Stimulated activated CD4-positive, alpha-beta T cell treated with anti-CD3 and anti-CD28 coated beads, TNF-alpha, amount 100 ng/mL, for 1 hour (primary cell): ENCODE data around the gene TRIM24.
"Not testable (repeated sequence)": the region's sequence is repeated elsewhere in the genome, so short reads cannot be mapped to it uniquely, and the experiment has no call there.

ENCODE experiments used
- DNase-seq, 3 donors: peaks; one replicate each; pipeline ENCODE4 v3.0.0-alpha.2; 2020; ENCODE audit warnings: low read depth in 3 of 3, low spot score in 1 of 3

TRIM24 gene

DNA sequence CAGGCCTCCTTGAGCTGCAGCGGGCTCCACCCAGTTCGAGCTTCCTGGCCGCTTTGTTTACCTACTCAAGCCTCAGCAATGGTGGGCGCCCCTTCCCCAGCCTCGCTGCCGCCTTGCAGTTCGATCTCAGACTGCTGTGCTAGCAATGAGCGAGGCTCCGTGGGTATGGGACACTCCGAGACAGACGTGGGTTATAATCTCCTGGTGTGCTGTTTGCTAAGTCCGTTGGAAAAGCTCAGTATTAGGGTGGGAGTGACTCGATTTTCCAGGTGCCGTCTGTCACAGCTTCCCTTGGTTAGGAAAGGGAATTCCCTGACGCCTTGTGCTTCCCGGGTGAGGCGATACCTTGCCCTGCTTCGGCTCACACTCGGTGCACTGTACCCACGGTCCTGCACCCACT is 76.8 kb downstream of the TRIM24 start:
- DNase-seq: not testable (repeated sequence)

DNA sequence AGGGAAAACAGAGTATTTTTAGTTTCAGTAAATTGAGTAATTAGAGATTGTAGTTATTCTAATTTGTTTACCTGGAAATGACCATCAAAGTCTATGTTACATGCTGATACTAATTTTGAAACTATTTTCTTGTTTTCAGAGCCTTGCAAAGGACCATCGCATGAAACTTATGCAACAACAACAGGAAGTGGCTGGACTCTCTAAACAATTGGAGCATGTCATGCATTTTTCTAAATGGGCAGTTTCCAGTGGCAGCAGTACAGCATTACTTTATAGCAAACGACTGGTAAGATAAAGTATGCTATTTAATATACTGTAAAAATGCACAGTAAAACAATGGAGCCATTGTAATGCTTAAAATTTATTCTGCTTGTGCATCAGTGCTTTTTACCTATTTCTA is 78.5 kb downstream of the TRIM24 start:
- no peak for DNase-seq

DNA sequence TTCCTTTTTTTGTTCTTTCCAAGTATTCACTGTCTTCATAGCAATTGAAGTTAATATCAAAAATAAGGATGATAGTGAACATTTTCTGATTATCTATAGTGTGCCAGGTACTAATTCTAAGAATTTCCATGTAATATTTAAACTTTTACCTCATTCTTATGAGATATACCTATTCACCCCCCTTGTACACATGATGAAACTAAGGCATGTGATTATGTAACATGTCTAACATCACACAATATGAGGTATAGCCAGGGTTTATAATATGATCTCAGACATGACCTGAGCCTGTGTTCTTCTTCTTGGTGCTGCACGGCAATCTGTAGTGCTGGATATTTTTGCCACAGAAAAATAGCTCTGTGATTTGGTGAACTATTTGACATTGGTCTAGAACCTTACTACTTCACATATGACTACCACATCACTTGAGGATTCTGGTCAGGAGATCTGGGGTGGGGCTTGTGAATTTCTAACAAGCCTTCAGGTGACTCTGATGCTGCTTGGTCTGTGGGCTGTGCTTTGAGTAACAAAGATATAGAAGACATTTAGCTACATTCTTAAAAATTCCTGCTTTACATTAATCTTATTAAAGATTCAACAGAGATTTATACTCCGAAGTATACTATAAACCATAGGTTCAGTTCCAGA is 79.1 kb downstream of the TRIM24 start:
- no peak for DNase-seq

DNA sequence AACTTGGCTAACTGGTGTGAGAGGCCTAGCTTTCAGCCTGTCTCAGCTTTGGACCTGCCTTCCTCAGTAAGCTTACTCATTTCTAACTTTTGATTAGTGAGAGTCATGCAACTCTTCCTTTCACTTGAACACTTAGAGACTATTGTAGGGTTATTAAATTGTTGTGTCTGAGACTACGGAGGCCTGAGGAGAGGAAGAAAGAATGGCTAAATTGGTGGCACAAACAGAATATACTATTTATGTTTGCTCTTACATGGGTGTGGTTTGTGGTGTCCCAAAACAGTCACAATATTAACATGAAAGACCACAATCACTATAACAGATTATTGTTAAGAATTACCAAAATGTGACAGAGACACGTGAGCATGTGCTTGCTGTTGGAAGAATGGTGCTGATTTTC is 82.1 kb downstream of the TRIM24 start:
- DNase-seq: no peak

DNA sequence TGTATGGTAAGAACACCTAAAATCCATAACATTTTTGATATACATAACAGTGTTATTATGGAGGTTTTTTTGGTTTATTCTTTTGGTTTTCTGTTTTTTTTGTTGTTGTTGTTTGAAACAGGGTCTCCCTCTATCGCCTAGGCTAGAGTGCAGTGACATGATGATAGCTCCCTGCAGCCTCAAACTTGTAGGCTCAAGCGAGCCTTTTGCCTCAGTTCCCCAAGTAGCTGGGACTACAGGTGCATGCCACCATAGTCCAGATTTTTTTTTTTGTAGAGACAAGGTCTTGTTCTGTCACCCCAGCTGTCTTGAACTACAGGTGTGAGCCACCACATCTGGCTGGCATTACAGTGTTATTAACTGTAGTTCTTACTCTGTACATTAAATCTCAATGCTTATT is 83.7 kb downstream of the TRIM24 start:
- DNase-seq: no peak

DNA sequence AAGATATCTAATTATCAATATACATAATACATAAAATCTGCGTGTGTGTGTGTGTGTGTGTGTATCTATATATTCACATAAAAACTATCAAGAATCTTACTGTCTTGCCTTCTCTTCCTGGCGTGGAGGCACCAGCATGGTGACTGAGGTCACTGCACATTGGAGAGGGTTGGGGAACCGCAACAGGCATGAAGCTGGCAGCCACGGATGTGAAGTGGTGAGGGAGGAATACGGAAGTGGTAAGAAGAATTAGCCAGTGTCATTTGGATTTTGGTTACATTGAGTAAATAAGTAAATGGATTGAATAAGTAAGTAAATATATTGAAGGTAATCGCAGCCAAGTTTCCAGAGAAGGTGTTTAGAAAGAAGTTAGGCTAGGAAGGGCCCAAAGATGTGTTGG is 85.1 kb downstream of the TRIM24 start:
- DNase-seq: no peak

DNA sequence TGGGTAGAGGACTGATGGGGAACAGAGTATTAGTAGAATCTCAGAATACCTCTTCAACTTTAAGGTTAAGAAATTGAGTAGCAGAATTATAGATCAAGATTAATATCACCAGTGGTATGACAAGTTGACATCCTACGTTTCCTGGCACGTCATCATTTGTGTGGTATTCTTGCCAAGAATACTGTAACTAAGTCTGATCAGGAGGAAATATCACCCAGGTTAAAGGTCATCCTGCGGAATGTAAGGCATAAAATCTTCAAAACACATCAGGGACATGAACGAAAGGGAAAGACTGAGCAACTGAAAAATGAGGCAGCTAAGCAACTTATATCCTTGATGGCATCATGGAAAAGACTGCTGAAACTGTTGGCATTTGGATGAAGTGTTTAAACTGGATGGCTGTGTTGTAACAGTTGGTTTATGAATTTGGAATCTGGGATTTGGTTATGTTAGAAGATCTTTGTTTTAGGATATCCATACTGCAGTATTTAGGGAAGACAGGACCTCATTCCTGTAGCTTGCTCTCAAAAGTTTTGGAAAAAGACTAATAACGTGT is 86.1 kb downstream of the TRIM24 start:
- no peak for DNase-seq

DNA sequence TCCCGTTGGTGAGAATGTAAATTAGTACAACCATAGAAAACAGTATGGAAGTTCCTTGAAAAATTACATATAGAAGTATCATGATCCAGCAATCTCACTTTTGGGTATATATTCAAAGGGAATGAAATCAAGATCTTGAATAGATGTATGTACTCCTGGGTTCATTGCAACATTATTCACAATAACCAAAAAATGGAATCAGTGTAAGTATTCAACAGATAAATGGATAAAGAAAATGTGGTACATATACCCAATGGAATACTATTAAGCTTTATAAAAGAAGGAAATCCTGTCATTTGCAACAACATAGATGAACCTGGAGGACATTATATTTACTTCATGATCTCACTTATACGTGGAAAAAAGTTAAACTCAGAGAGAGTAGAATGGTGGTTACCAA is 86.8 kb downstream of the TRIM24 start:
- no peak for DNase-seq

DNA sequence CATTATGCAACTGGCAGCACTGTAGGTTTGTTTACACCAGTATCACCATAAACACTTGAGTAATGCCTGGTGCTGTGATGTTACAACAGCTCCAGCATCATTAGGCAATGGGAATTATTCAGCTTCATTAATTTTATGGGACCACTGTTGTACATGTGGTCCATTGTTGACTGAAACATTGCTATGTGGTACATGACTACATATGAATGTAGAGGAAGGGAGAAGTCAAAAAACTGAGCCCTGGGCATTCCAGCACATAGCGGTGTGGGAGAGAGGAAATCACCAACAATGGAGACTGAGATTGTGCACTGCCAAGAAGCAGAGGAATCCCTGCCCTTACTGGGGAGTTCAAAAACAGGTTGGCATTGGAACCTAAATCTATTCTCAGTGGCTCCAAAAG is 89.0 kb downstream of the TRIM24 start:
- DNase-seq: no peak

DNA sequence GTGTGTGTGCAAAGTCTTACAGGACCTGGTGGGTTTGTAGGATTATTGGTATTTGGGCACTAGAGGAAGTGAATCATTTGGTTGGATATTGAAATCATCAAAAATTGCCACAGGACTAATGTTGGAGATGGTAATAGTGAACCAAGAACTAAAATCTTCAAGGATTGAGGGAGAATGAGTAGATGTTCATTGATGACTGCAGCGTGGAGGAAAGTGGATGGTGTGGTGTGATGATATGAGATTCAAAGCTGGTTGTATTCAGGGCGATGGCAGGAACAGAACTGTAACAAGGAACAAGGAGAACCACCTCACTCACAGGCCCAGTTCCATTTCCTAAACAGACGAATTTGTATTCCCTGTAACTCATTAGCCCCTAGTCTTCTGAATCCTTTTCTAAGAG is 90.3 kb downstream of the TRIM24 start:
- DNase-seq: no peak

DNA sequence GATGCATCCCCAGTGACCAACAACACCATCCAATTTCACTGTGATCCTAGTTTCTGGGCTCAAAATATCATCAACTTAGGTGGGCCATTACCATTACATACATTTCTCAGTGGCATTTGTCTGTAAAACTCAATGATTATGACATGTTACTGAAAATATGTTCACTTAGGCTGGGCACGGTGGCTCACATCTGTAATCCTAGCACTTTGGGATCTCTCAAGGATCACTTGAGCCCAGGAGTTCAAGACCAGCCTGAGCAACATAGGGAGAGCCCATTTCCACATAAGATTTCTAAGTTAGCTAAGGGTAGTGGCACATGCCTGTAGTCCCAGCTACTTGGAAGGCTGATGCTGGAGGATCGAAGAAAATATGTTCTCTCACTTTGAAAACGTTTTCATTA is 91.0 kb downstream of the TRIM24 start:
- no peak for DNase-seq

DNA sequence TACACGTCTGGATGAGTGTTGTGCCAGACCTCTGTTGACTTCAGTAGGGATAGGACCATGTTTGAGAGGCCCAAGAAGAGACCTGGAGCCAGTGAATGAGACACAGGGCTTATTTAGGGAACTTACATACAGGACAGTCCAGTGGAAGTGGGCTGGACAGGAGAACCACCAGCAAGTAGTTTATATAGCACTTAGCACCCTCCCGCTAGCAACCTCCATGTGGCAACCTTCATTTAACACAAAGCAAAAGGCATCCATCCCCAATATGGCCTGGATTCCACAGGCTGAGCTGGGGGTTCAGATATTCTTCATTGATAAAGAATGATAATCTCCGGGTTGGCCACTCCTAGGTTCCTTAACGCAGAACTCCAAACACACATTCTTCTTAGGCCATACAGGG is 93.7 kb downstream of the TRIM24 start:
- no peak for DNase-seq

DNA sequence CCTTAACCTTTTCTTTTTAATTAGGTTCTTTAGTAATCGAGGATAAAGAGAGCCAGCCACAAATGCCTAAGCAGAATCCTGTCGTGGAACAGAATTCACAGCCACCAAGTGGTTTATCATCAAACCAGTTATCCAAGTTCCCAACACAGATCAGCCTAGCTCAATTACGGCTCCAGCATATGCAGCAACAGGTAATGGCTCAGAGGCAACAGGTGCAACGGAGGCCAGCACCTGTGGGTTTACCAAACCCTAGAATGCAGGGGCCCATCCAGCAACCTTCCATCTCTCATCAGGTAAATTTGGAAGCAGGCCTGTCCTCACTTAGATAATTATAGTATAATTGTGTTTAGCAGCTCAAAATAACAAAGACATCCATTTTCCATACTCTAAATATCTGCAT is 94.6 kb downstream of the TRIM24 start:
- no peak for DNase-seq

DNA sequence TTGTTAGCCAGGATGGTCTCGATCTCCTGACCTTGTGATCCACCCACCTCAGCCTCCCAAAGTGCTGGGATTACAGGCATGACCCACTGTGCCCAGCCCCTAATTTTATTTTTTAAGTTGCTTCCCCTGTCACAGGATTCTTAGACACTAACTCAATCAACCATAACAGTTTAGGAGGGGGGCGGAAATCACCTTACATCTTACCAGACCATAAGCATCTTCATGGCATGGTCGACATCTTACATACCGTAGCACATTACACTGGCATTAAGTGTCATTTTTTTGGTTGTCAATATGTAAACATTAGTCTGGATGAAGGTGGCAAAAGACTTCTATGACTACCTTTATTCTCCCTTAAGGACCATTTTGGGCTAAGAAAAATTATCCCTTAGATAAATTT is 95.6 kb downstream of the TRIM24 start:
- no peak for DNase-seq

DNA sequence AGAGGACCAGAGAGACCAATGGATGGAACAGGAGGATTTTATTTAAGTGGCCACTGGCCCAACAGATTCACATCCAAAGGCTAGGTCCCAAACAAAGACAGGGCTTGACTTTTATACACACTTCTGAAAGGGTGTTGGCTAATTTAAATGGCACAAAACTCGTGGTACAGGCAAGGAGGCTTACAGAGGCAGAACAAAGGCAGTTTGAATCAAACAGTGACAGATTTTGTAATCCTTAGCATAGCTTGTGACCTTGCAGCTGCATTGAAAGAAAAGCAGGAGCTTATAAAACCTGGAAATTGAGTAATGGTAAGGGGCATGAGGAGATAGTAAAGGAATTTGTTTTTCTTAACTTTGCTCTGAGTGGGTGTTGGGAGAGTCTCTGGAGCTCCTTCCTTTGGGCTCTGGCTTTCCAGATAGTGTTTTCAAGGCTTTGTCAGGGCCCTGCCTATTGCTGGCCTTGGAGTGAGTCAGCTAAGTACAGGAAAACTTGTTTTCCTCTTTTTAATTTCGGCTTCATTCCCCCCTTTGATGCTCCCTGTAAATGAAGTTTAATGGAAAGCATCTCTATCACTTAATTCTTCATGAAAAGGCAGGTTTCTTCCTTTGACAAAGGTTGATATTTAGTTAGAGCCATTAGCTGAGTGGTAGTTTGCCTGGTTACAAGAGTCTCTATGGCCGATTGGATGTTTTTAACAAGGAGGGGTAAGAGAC is 96.9 kb downstream of the TRIM24 start:
- no peak for DNase-seq

DNA sequence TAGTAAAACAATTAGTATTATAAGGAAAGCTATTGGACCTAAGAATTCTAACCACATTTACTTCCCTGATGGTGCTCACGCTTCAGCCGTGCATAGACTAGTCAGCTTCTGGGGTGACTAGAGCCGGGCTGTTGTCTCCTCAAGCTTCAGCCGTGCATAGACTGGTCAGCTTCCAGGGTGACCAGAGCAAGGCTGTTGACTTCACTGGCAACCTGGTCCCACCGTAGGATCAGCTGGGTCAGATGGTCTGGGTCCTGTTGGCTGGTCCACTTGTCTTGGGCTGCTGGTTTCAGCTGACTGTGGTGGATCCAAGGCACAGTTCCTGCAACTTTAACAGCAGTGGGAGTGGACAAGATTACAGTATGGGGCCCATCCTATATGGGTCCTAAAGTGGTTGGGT is 99.4 kb downstream of the TRIM24 start:
- no peak for DNase-seq

DNA sequence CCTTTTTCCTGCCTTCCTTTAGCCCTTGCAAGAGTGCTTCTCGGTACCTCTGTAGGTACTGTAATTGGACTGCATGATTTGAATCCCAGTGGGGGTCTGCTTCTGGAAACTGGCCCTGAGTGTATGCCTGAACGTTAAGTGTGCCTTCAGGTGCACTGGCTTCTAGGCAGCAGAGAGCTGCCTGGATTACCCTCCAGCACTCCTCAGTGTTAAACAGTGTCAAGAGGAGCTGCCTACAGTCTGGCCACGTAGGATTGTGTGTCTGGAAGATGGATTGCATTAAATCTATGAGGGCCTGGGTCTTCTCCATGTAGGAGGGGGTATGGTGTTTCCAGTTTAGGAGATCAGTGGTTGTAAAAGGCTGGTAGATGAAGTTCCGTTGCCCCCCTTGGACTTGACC is 103.7 kb downstream of the TRIM24 start:
- no peak for DNase-seq

DNA sequence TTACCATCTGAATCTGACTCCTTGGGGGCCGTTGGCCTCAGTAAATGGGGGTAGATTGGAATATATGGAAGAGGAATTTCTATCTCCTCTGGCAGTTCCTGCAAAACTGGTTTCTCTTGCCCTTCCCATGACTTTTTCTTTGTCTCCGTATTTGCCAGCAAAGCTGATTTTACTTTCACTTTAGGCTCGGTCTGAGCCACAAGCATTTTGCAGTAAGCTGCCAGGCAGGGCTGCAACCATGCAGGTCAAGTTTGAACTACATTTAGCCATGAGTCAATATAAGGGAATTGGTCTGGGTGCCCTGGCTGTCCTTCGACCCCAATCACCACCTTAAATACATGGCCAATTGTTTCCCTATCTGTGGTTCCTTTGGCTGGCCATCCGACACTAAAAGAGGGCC is 104.3 kb downstream of the TRIM24 start:
- no peak for DNase-seq

DNA sequence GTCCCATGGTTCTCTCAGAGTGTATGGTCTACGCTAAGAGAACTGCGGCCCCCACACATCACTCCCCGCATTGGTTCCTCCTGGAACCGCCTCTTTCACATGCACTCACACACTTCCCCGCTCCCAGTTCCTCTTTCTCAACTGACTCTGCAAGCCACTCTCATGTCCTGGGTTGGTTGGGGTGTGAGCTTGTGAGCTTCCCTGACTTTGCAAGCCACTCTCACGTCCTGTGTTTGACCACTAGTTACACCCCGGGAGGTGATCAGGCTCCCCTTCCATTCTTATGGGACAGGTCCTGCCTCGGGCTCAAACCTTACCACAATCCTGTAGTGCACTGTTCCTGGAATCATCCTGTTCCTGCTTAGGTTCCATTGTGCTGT is 105.0 kb downstream of the TRIM24 start:
- DNase-seq: no peak

DNA sequence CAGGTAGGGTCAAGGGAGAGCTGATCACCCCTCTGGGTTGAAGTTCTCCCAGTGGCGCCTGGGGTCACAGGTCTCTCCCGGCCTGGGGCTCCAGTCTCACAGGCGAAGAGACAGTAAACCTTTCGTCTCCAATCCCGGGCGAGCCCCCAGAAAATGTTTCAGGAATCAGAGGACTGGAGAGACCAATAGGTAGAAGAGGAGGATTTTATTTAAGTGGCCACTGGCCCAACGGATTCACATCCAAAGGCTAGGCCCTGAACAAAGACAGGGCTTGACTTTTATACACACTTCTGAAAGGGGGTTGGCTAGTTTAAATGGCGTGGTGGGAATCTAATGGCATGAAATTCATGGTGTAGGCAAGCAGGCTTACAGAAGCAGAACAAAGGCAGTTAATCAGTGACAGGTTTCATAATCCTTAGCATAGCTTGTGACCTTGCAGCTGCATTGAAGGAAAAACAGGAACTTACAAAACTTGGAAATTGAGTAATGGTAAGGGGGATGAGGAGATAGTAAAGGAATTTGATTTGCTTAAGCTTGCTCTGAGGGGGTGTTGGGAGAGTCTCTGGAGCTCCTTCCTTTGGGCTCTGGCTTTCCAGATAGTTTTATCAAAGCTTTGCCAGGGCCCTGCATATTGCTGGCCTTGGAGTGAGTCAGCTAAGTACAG is 105.5 kb downstream of the TRIM24 start:
- no peak for DNase-seq

DNA sequence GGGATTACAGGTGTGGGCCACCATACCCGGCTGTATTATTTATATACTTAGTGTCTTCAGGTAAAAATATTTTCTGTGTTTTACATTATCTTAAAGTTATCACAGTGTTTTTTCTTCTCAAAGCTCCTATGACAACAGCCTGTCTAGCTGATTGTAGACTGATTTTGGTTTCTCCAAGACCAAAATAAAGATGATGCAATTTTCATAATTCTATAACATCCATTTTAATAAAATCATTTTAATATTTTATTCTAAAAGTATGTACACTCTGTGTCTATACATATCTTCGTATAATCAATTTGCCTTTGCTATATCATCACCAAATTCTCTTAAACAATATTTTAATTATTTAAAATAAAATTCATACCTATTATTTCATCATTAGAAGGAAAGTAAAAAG is 108.6 kb downstream of the TRIM24 start:
- DNase-seq: no peak

DNA sequence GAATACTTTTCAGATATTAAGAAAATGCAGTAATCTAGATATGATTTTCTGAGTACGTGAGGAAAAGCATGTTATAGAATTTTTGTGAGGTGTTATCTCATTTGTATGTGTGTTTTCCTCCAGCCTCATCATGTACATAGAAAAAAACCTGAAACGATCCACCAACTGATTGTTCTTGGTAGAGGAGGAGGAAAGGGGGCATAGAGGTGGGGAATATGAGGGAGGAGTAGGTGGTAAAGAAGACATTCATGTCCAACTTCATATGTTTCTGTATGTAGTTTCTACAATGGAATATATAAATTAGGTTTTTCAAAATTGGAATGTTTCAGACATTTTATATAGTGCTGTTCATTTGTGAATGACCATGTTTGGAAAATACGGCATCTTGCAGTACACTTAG is 109.4 kb downstream of the TRIM24 start:
- no peak for DNase-seq
